ENCODE results near the gene ATP8A2.

GRCh38 chr13:25571237-25571636, 199.5 kb downstream of the ATP8A2 start:
- TF ChIP-seq, protein P1, sequence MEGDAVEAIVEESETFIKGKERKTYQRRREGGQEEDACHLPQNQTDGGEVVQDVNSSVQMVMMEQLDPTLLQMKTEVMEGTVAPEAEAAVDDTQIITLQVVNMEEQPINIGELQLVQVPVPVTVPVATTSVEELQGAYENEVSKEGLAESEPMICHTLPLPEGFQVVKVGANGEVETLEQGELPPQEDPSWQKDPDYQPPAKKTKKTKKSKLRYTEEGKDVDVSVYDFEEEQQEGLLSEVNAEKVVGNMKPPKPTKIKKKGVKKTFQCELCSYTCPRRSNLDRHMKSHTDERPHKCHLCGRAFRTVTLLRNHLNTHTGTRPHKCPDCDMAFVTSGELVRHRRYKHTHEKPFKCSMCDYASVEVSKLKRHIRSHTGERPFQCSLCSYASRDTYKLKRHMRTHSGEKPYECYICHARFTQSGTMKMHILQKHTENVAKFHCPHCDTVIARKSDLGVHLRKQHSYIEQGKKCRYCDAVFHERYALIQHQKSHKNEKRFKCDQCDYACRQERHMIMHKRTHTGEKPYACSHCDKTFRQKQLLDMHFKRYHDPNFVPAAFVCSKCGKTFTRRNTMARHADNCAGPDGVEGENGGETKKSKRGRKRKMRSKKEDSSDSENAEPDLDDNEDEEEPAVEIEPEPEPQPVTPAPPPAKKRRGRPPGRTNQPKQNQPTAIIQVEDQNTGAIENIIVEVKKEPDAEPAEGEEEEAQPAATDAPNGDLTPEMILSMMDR (IDR thresholded peaks at IDR 0.05) = no peak
- TF ChIP-seq POLR2A (IDR thresholded peaks at IDR 0.05) = no peak

All from right lobe of liver (tissue), 4 donors.